Progenitor cell of endocrine pancreas (in vitro differentiated cells): ENCODE data around the gene NATD1. TPM values are rescaled to one million over a fixed set of nuclear protein-coding genes. Genes with fewer than 3 reads are reported as not detected.
A peak's percentile ranks its signal among the peaks of the same experiment; 100 is the strongest.

ENCODE experiments used
- DNase-seq: peaks from one replicate; pipeline ENCODE4 v3.0.0; 2021; ENCODE audit warnings: low spot score; ENCODE audit not compliant: unreplicated experiment
- H3K27ac Mint-ChIP-seq: 2 replicates; pipeline ENCODE4 v1.8.0; 2021; ENCODE audit warnings: mild to moderate bottlenecking, moderate library complexity, mixed read lengths
- H3K27me3 Mint-ChIP-seq: 2 replicates; pipeline ENCODE4 v1.8.0; 2021; ENCODE audit warnings: mixed read lengths
- H3K36me3 Mint-ChIP-seq: 2 replicates; pipeline ENCODE4 v1.8.0; 2022; ENCODE audit warnings: mixed read lengths; ENCODE audit not compliant: insufficient read depth
- H3K4me1 Mint-ChIP-seq: 2 replicates; pipeline ENCODE4 v1.8.0; 2021; ENCODE audit warnings: low read depth, mixed read lengths
- H3K4me3 Mint-ChIP-seq: 2 replicates; pipeline ENCODE4 v1.8.0; 2021; ENCODE audit warnings: low read depth, mild to moderate bottlenecking, moderate library complexity, mixed read lengths
- H3K9me3 Mint-ChIP-seq: 2 replicates; pipeline ENCODE4 v1.8.0; 2021; ENCODE audit warnings: low read depth, mixed read lengths
- total RNA-seq: library from RNA; stranded (reverse); gene quantifications from 2 replicates; pipeline ENCODE4 v1.2.1, GENCODE V29; 2021
- TF ChIP-seq, protein P1 (sequence below): fragments of 200-600 bp; sonication (generic); IDR thresholded peaks from one replicate; pipeline ENCODE4 v1.5.0; 2021; ENCODE audit warnings: antibody characterized with exemption, mild to moderate bottlenecking; ENCODE audit not compliant: unreplicated experiment

The NATD1 gene
- total RNA-seq, 1 donor from 2014 or later = 13.5 TPM

DNA sequence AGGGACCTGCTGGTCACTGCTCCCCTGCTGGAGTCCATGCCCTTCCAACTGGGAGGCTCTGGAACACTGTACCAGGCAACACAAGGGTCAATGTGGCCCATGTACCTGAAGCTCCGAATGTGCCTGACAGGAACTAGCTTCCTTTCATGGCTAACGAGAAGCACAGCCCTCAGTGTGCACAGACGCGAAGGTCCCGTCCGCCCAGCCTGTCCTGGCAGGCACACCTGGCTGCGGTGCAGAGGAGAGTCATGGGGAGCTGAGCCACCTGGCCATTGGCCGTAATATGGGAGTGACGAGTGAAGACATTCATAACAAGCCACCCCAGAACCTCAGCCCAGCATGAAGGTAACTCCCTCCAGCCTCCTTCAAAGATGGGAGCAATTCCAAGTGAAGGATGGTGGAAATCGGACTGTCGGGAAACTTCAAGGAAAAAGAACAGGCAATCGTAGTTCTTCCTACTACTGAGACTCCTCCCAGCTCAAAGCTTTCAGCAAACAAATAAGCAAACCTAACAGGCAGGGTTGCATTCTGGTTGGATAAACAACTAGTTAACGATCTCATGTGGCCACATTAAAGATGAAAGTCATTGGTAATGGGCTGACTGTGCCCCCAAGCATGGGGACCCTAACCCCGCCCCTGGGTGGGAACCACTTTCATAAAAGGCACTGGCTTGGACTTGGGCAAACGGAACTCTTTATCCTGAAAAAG is 52.5 kb downstream of the NATD1 start:
- peaks cover 12% of the 10 kb centered on the region for H3K36me3 Mint-ChIP-seq
- H3K27me3 Mint-ChIP-seq = no peaks in the 10 kb centered on the region
- TF ChIP-seq, protein P1, sequence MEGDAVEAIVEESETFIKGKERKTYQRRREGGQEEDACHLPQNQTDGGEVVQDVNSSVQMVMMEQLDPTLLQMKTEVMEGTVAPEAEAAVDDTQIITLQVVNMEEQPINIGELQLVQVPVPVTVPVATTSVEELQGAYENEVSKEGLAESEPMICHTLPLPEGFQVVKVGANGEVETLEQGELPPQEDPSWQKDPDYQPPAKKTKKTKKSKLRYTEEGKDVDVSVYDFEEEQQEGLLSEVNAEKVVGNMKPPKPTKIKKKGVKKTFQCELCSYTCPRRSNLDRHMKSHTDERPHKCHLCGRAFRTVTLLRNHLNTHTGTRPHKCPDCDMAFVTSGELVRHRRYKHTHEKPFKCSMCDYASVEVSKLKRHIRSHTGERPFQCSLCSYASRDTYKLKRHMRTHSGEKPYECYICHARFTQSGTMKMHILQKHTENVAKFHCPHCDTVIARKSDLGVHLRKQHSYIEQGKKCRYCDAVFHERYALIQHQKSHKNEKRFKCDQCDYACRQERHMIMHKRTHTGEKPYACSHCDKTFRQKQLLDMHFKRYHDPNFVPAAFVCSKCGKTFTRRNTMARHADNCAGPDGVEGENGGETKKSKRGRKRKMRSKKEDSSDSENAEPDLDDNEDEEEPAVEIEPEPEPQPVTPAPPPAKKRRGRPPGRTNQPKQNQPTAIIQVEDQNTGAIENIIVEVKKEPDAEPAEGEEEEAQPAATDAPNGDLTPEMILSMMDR = no peak
- H3K4me1 Mint-ChIP-seq = peaks cover 3% of the 10 kb centered on the region
- H3K4me3 Mint-ChIP-seq = no peak overlapping the region
- no peaks in the 10 kb centered on the region for H3K9me3 Mint-ChIP-seq
- peak overlapping the region; percentile 75 for H3K27ac Mint-ChIP-seq
- no peak for DNase-seq

DNA sequence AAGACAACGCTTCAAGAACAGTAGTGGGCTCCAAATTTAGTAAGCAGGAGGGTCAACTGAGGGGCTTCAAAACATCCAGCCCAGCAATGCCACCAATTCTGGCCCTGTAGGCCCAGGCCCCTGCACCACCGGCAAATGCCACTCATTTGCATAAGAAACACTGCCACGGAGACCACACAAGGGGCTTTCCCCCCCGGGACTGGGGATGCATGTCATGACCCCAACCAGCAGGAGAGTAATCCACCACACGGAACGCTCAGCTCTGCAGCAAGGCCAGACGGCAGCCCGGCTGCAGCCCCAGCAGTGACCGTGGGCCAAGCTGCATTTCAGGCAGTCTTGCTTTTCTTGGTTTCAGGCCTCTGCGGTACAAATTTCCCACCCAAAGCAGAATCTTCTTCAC is 53.4 kb downstream of the NATD1 start:
- H3K36me3 Mint-ChIP-seq = peaks cover 12% of the 10 kb centered on the region
- TF ChIP-seq, protein P1 = no peak
- DNase-seq = no peak
- H3K9me3 Mint-ChIP-seq = no peaks in the 10 kb centered on the region
- H3K27me3 Mint-ChIP-seq = no peaks in the 10 kb centered on the region
- peaks cover 3% of the 10 kb centered on the region for H3K4me1 Mint-ChIP-seq
- no peak overlapping the region for H3K4me3 Mint-ChIP-seq
- H3K27ac Mint-ChIP-seq = no peak overlapping the region

DNA sequence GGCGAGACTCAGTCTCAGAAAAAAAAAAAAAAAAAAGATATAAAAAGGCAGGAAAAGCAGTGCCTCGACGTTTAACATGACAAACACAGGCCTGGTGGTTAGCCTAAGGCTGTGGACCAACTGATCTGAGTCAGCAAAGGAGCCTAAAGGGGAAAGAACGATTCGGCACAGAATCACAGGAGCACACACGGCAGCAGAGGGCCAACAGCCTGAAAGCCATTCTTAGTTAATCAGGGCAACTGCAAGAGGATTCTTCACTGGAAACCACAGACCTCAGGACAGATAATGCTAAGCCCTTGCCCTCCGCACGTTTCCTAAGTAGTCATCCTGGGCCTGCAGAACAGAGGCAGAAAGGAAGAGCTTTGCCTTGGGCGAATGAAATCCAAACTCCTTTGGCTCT is 53.9 kb downstream of the NATD1 start:
- Mint-ChIP-seq H3K36me3 (peaks cover 12% of the 10 kb centered on the region), H3K4me3 (no peak overlapping the region), H3K27ac (no peak overlapping the region), H3K9me3 (no peaks in the 10 kb centered on the region), H3K4me1 (peaks cover 3% of the 10 kb centered on the region), H3K27me3 (no peaks in the 10 kb centered on the region)
- TF ChIP-seq, protein P1 = no peak
- DNase-seq = no peak

DNA sequence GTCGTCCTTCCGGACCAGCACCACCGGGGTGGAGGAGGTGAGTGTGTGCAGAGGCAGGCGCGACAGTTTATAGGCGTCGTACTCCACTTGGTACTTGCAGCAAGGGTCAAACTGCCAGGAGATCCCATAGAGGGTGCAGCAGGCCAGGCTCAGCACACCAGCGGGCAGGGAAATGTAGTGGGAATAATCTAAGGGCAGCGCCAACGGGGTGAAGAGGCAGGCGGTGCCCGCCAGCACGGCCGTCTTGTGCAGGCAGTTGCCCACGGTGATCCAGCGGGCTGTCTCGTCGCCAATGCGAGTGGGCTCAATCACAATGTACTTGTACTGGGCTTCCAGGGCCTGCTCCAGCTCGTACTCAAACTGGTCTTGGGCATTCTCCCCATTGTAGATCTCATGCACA is 54.8 kb downstream of the NATD1 start:
- Mint-ChIP-seq H3K27ac (no peak overlapping the region), H3K9me3 (no peaks in the 10 kb centered on the region), H3K27me3 (no peaks in the 10 kb centered on the region), H3K4me3 (no peak overlapping the region), H3K4me1 (peaks cover 3% of the 10 kb centered on the region), H3K36me3 (peaks cover 12% of the 10 kb centered on the region)
- no peak for DNase-seq
- TF ChIP-seq, protein P1 = no peak

DNA sequence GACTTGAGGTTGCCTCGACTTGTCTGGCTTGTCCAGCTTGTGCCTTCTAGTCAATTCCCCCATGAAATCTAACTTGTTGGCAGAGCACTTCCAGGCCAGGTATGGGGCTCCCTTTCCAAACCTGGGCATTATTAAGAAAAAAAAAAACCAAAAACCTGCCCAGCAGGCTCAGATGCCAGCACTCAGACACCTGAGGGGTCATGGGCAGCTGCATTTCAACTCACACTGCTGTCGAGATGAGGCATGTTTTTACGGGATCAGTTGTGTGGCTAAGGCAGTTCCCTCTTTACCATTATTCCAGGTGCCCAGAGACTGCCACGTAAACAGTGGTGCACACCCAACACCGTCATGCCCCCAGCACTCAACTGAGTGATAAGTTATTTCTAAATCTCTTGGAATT is 57.1 kb downstream of the NATD1 start:
- peak overlapping the region; percentile 33 for H3K27ac Mint-ChIP-seq
- no peaks in the 10 kb centered on the region for H3K9me3 Mint-ChIP-seq
- DNase-seq = no peak
- peaks cover 3% of the 10 kb centered on the region for H3K4me1 Mint-ChIP-seq
- TF ChIP-seq, protein P1 = no peak
- H3K36me3 Mint-ChIP-seq = peaks cover 16% of the 10 kb centered on the region
- no peaks in the 10 kb centered on the region for H3K27me3 Mint-ChIP-seq
- H3K4me3 Mint-ChIP-seq = no peak overlapping the region
